ENCODE data around the gene GALM.
"Not testable (repeated sequence)": the region's sequence is repeated elsewhere in the genome, so short reads cannot be mapped to it uniquely, and the experiment has no call there.

GALM gene

GRCh38 chr2:38672445-38673391 is 6.8 kb downstream of the GALM start:
- POLR2A ChIA-PET (ENCODE audit: low non-redundant PET) = interaction anchor here (0.8 kb wide), 1 partner anchor 78 kb away, joined by 3 read pairs; the partner anchor contains the start of gene SRSF7
- TF ChIP-seq, protein P1, sequence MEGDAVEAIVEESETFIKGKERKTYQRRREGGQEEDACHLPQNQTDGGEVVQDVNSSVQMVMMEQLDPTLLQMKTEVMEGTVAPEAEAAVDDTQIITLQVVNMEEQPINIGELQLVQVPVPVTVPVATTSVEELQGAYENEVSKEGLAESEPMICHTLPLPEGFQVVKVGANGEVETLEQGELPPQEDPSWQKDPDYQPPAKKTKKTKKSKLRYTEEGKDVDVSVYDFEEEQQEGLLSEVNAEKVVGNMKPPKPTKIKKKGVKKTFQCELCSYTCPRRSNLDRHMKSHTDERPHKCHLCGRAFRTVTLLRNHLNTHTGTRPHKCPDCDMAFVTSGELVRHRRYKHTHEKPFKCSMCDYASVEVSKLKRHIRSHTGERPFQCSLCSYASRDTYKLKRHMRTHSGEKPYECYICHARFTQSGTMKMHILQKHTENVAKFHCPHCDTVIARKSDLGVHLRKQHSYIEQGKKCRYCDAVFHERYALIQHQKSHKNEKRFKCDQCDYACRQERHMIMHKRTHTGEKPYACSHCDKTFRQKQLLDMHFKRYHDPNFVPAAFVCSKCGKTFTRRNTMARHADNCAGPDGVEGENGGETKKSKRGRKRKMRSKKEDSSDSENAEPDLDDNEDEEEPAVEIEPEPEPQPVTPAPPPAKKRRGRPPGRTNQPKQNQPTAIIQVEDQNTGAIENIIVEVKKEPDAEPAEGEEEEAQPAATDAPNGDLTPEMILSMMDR (conservative IDR thresholded peaks at IDR 0.05; ENCODE audit: low read depth) = no peak
- DNase-seq (ENCODE audit: low spot score) = no peak

DNA sequence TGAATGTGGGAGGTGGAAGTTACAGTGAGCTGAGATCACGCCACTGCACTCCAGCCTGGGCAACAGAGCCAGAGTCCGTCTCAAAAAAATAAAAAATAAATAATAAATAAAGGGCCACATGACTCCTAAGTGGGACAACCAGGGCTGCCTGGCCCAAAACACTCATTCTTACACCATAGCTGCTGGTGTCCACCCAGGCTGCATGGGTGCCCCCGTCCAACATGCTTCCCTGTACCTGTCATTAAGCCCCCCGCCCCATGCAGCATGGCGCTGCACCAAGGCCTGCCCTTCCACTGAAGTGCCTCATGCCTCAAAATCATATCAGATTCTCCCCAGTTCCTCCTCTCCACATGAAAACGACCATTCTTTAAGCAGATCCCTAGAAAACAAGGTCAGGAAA is 10.8 kb downstream of the GALM start:
- DNase-seq (ENCODE audit: low spot score) = no peak
- TF ChIP-seq, protein P1 (conservative IDR thresholded peaks at IDR 0.05; ENCODE audit: low read depth) = no peak
- no peak overlapping the region for H3K27ac ChIP-seq
- POLR2A ChIA-PET (ENCODE audit: low non-redundant PET) = no interaction called here
- CTCF ChIA-PET = interaction anchor here (0.7 kb wide), 1 partner anchor 331 kb away, joined by 3 read pairs; no protein-coding TSS in a partner anchor

More at GRCh38 chr2:38672445-38673391, 6.8 kb downstream of the GALM start:
- H3K27ac ChIP-seq = no peak overlapping the region
- CTCF ChIA-PET = no interaction called here

DNA sequence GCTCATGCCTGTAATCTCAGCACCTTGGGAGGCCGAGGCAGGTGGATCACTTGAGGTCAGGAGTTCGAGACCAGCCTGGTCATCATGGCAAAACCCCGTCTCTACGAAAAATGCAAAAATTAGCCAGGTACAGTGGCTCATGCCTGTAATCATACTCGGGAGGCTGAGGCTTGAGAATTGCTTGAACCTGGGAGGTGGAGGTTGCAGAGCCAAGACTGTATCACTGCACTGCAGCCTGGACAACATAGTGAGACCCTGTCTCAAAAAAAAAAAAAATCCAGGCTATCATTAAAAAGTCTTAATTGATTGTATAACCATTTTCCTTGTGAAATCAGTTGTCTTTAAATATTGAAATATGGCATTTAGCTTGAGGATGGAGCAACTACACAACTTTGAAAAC is 15.0 kb downstream of the GALM start:
- CTCF ChIA-PET; DNase-seq (ENCODE audit: low spot score); POLR2A ChIA-PET (ENCODE audit: low non-redundant PET); H3K27ac ChIP-seq: not testable (repeated sequence)

GRCh38 chr2:38682008-38682575 is 16.2 kb downstream of the GALM start:
- TF ChIP-seq, protein P1 (conservative IDR thresholded peaks at IDR 0.05; ENCODE audit: low read depth) = no peak
- ChIA-PET POLR2A (ENCODE audit: low non-redundant PET) (no interaction called here), CTCF (interaction anchor here (0.5 kb wide), 1 partner anchor 14 kb away, joined by 5 read pairs; no protein-coding TSS in a partner anchor)
- no peak overlapping the region for H3K27ac ChIP-seq
- DNase-seq (ENCODE audit: low spot score) = no peak

DNA sequence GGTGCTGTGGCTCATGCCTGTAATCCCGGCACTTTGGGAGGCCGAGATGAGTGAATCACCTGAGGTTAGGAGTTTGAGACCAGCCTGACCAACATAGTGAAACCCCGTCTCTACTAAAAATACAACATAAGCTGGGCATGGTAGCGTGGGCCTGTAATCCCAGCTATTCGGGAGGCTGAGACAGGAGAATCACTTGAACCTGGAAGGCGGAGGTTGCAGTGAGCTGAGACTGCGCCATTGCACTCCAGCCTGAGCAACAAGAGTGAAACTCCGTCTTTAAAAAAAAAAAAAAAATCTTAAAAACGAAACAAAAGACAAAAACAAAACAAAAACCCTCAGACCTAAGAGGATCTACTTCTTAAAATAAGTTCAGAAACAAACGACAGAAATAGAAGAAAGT is 16.7 kb downstream of the GALM start:
- CTCF ChIA-PET; POLR2A ChIA-PET (ENCODE audit: low non-redundant PET): not testable (repeated sequence)

DNA sequence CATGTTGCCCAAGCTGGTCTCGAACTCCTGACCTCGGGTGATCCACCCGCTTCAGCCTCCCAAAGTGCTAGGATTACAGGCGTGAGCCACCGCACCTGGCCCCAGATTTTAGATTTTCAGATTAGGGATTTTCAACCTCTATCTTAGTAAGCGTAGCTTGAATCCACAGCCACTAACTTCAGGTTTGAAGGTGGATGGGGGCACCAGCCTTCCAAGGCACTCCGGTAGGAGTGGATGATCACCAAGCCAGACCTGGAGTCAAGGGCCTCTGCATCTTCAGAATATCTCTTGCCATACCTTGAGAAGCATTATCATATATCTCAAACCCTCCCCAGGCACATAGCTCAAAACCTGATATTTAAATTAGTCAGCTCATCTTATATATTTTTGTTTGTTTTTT is 17.9 kb downstream of the GALM start:
- TF ChIP-seq, protein P1 (conservative IDR thresholded peaks at IDR 0.05; ENCODE audit: low read depth) = no peak
- no peak for DNase-seq (ENCODE audit: low spot score)
- H3K27ac ChIP-seq = no peak overlapping the region
- POLR2A ChIA-PET (ENCODE audit: low non-redundant PET) = no interaction called here
- CTCF ChIA-PET = no interaction called here

More for the DNA sequence above, 16.7 kb downstream of the GALM start:
- not testable (repeated sequence) for H3K27ac ChIP-seq; DNase-seq (ENCODE audit: low spot score)

- H3K27ac ChIP-seq = no peak overlapping the region
- CTCF ChIA-PET = no interaction called here
- TF ChIP-seq, protein P1 (conservative IDR thresholded peaks at IDR 0.05; ENCODE audit: low read depth) = no peak
- POLR2A ChIA-PET (ENCODE audit: low non-redundant PET) = no interaction called here
- DNase-seq (ENCODE audit: low spot score) = peak; percentile 15
Measured at GRCh38 chr2:38685116-38685735, 19.3 kb downstream of the GALM start.
